Raji (cell line): ENCODE data around the gene HDDC2.

ENCODE experiments used
- POLR2A ChIP-seq: IDR thresholded peaks from 2 replicates; pipeline ENCODE4 v1.6.1; 2011; ENCODE audit warnings: low read depth, low read length, control low read depth; ENCODE audit not compliant: insufficient read depth

The HDDC2 gene

GRCh38 chr6:125285936-125286335 is 15.8 kb downstream of the HDDC2 start:
- TF ChIP-seq POLR2A: no peak

GRCh38 chr6:125285353-125285752 is 16.4 kb downstream of the HDDC2 start:
- no peak for TF ChIP-seq POLR2A

GRCh38 chr6:125279961-125280360 is 21.8 kb downstream of the HDDC2 start:
- no peak for TF ChIP-seq POLR2A

GRCh38 chr6:125277838-125278237 is 23.9 kb downstream of the HDDC2 start:
- TF ChIP-seq POLR2A: no peak

- no peak for TF ChIP-seq POLR2A
These were observed 26.0 kb downstream of the HDDC2 start for GRCh38 chr6:125275779-125276178.

GRCh38 chr6:125274935-125275334 is 26.8 kb downstream of the HDDC2 start:
- TF ChIP-seq POLR2A: no peak

- no peak for TF ChIP-seq POLR2A
These were observed 27.8 kb downstream of the HDDC2 start for GRCh38 chr6:125273965-125274364.

GRCh38 chr6:125273251-125273650 is 28.5 kb downstream of the HDDC2 start:
- no peak for TF ChIP-seq POLR2A

GRCh38 chr6:125271486-125272159 is 30.1 kb downstream of the HDDC2 start:
- TF ChIP-seq POLR2A: no peak

GRCh38 chr6:125270380-125270779 is 31.4 kb downstream of the HDDC2 start:
- TF ChIP-seq POLR2A: no peak

GRCh38 chr6:125269328-125269985 is 32.3 kb downstream of the HDDC2 start:
- TF ChIP-seq POLR2A: no peak

GRCh38 chr6:125268765-125269164 is 33.0 kb downstream of the HDDC2 start:
- no peak for TF ChIP-seq POLR2A

GRCh38 chr6:125267806-125268523 is 33.8 kb downstream of the HDDC2 start:
- TF ChIP-seq POLR2A: no peak

GRCh38 chr6:125264476-125264875 is 37.3 kb downstream of the HDDC2 start:
- no peak for TF ChIP-seq POLR2A

- no peak for TF ChIP-seq POLR2A
These were observed 39.5 kb downstream of the HDDC2 start for GRCh38 chr6:125262016-125263013.

- no peak for TF ChIP-seq POLR2A
These were observed 42.4 kb downstream of the HDDC2 start for GRCh38 chr6:125259354-125259736.
